ENCODE results near the gene DAAM2.

Gene DAAM2

DNA sequence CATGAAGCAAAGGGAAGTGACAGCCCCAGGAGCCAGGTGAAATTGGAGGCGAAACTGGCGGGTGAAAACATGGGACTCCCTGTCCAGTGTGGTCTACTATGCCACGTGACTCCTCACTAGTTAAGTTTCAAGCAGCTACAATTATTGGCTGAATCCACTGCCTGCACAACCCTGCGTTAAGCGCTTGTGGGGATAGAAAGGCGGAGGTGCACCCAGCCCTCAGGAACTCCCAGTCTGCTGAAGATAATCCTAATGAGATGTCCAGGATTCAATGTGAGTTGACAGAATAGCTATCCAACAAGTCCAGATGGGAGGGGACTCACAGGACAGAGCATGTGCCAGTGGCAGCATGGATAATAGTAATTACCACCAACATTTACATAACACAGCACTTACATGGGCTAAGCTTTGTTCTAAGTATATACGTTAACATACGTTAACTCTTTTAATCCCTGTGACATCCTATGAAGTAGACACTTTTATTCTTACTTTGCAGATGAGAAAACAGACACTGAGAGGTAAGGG lies 140.3 kb downstream of the DAAM2 start:
- DNase-seq: no peak

DNA sequence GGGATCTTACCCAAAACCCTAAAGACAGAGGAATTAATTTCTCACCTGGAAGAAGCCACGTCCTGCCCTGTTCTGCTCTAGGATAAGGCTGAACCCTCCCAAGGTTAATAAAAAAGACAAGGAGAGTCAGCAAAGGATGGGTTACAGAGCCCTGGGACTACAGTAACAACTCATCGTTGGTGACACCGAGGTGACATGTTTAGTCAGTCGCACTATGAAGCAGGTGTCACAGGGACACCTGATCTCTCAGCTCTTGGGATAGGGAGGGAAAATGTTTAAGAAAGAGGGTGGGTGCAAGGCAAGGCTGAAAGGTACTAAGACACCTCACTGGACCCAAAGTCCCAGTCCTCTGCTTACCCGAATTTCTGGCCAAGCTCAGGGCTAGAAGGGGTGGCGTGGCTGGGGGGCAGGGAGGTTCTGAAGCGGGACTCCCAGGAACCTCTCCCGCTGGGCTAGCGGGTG lies 141.5 kb downstream of the DAAM2 start:
- peak in 1 of 14 donors; percentile 53 for DNase-seq

DNA sequence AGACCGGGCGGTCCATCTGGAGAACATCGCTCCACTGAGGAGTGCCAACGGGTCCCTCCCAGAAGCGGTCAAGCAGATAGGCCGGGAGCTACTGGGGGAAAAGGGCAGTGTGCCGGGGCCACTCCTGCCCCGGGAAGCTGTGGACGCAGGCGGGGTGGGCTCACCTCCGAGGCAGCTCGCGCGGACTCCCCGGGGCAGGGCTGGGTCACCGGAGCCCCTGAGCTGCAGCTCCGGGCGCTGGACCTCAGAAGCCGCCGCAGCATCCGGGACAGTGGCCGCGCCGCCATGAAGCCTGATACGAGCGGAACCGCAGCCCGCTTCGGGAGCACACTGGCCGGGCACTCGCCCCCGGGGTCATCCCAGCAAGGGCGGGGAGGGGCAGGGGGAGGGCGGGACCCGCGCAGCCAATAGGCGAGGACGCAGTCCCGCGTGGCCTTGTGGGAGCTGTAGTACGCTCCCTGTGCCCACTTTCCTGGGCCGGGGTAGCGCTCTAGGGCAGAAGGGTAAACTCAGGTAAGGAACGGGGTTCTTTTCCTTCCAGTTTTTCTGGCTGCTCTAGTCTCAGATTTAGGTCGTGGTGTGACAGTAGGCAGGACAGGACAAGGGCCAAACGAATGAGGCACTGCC lies 142.1 kb downstream of the DAAM2 start, which contains the start of gene MOCS1:
MOCS1 (minus strand) TSS at position 332 of the 627 bp plus-strand sequence; CDS start at position 287, 45 bp downstream.
- peak; percentile 29 to 87 (median 84) for DNase-seq

DNA sequence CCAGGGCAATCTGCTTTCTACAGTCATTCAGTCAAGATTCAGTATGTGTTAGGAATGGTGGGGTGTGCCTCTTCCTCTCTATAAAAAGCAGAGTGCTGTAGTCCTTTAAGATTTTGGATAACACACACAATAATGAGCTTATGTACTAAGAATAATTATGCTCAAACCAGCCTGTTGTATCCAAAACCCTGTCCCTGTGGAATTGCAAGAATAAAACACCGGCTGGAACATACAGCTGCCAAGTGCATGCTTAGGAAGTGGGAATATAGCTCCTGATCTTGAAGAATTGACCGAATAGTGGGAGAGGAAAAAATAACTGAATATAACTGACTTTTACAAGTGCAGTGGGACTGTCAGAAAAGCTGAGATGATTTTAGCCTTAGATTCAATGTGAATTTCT lies 143.1 kb downstream of the DAAM2 start:
- no peak for DNase-seq

DNA sequence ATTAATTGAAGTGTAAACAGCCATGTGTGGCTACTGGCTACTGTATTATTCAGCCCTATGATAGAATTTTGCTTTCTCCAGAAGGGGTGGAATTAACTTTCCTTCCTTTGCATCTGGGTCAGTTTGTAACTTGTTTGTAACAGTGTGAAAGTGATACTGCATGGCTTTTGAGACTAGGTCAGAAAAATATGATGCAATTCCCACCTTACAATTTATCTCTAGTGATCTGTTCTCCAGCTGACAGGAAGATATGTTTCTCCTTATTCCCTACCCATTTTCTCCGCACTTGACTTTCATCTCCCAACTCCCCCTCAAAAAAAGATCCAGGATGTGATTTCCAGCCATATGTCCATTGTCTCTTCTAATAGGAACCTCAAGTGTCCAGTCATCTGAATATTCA lies 144.7 kb downstream of the DAAM2 start:
- no peak for DNase-seq

DNA sequence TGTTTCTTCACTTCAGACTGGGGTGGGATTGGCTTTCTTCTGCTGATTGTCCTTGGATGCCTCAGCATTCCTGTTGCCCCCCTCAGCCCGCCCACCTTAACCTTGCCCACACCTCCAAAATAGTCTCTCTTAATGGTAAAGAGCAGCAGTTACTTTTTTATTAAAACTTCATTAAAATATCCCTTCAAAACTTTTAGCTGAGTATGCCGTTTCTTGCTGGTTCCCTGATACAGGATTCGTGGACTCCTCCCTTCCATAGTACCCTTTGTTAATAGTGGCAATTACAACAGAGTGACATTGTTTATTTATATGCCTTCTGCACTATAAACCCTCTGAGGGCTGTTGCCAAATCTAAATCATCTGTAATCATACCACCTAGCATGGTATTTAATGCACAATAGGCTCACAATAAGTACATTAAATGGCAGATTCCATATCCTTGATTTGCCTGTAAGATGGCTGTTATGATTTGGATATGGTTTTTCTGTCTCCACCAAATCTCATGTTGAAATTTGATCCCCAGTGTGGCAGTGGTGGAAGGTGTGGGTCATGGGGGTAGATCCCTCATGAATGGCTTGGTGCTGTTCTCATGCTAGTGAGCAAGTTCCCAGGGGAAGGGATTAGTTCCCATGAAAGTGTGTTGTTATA lies 145.6 kb downstream of the DAAM2 start:
- DNase-seq: no peak

DNA sequence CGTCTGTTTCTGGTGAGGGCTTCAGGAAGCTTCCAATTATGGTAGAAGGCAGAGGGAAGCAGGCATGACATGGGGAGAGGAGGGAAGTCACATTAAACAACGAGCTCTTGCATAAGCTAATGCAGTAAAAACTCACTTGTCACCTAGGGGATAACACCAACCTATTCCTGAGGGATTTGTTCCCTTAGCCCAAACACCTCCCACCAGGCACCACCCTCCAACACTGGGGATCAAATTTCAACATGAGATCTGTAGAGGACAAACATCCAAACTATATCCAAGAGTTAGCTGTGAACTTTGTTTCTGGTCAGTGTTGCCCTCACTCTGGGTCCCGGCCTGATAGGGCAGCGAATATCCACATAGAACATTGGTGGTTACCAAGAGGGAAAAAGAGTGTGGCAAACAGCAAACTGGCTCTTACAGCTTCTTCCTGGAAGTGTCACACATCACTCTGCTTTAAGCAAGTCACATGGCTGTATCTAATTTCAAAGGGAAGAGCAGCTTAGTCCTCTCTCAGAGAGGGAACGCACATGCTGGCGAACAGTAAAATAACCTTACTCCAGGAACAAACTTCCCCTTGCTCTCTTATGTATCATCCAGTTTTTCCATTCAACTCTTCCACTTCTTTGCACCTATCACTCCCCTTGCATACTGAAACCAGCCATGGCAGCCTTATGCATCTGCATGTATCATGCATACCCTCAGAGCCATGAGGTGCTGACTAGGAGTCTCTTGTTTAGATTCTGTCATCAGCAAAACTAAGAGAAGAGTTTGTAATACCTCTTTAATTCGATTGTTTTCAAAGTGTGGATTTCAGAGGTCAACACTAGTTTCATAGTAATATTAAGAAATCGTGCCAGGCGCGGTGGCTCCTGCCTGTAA lies 146.8 kb downstream of the DAAM2 start:
- DNase-seq: no peak

DNA sequence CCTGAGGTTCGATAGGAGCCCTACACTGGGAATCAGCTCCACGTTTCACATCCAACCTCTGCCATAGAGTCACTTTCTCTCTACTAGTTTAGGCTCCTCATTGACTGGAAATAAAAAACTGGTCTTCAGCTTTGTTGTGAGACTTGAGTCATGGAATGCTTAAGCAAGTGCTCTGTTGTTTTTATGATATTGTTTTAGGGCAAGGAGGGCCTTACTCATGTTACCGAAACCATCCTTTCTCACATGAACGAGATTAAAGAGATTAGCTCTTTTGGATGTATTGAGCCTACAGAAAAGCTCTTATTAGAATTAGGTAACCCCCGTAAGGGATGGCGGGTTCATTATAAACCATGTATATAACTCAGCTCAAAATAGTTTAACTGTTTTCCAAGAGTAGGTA lies 149.0 kb downstream of the DAAM2 start:
- DNase-seq: no peak

DNA sequence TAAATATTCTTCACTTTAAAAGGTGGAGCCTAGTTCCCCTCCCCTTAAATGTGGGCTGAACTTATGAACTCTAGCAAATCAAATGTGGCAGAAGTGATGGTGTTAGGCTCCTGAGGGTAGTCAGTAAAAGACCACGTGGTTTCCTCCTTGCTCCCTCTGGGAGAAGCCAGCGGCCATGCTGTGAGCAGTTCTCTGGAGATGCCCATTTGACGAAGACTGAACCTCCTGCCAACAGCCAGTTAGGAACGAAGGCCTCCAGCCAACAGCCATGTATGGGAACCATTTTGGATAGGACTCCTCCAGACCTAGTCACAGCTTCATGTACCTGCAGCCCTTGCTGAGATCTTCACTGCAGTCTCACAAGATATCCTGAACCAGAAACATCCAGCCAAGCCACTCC lies 149.6 kb downstream of the DAAM2 start:
- DNase-seq: no peak

DNA sequence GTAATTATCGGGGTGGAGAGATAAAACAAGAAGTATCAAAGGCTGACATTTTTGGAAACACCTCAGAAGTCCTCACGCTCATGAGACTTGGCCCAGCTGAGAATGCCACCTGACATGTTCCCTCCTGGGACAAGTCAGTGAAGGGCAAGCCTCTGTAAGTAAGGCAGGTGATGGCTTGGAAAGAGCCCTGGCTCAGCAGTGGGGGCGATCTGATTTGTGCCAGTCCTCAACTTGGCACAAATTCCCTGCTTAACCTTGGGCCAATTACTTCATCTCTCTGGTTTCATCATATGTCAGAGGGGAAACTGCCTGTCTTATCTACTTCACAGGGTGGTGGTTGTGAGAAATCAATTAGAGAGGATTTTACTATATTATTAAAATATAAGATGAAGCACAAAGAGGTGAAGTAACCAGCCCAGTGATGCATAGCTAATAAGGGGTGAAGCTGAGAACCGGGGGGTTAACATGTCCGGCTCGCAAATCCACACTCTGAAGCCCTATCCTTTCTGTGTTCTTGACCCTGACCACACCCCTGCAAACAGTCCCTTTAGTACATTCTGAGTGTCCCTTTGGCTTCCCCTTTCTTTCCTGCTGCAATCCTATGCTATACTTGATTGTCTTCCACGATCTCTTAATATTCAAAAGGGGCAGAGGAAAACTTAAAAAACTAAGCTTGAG lies 150.9 kb downstream of the DAAM2 start:
- DNase-seq: no peak

DNA sequence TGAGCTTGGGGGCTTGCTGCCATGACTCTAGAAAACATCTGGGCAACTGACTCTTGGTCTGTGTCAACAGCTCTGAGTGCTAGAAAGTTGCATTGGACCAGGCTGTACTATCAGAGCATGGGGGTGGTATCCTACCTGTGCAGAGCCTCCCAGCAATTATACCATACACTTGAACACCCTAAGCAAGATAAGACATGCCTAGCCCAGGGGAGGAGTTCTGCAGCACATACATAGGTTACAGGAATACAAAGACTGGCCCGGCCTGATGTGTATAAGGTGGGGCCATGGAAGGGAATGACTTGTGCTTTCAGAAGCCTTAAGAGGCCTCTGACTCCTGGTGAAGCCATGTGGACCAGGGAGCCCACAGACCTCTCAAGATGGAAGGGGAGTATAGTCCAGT lies 153.4 kb downstream of the DAAM2 start:
- no peak for DNase-seq

DNA sequence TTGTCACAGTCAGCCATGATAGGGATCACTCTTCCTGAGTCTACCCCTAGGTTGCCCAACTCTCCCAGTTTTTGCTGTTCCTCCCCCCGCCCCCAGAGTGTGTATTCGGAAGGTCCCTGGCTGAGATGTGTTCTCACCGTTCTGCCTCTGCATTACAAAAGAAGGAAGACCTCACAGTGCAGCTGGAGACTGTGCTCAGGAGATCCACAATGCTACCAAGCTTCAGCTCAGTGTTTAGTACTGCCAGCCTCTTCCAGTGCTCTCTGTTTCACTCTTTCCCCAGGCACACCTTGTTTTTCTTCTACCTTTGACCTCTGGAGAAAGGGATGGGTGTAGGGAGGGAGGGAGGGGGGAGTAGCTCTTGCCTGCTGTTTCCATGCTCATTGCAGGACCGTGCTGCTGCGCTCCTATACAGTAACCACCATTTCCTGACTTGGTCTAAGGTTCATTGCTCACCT lies 155.5 kb downstream of the DAAM2 start:
- DNase-seq: no peak

DNA sequence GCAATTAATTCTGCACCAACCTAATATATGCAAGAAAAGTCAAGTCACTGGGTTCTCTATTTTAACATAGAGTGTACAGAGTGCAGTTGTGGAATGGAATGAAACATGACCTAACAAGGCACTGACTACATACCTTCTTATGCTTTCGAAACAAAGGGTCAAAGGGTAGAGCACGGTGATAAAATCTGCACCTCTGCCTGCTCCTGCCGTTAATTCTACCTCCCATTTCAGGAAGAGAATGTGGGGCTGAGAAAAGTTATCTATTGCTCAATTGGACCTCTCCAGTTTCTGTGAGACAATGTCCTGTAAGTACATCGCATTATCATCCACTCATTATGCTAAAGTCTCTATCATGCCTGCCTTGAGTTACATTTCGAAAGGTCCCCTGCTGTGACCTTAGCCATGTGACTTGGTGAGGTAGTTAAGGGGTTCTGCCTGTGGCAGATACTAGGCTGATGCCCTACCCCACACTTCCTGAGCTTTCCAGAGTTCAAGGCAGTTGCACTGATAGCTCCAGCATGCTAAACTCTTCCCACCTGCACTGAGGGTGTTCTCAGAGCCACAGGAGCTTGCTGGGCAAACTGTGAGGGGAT lies 156.1 kb downstream of the DAAM2 start:
- no peak for DNase-seq

DNA sequence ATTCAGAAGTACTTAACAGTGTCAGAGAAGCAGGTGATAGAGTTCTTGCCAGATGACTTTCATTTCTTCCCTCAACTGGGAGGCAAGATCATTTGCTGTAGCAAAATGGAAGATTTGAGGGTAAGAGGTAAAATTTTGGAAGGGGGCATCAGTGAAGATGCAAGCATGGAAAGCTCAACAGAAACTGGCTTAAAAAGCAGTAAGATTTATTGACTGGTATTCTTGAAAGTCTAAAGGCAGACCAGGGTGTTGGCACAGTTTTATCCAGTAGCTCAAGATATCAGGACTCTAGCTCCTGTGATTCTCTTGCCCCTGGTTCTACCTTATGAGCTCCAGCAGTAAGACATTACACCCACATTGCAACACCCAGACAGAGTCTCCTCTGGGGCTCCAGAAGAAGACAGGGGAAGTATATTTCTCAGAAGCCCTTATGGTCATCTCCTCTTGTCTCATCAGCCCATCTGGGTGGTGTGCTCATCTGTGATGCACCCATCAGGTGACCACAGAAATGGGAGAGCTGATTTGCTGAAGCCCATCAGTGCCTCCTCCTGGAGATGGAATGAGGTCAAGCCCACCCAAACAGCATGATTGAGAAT lies 158.0 kb downstream of the DAAM2 start:
- no peak for DNase-seq

DNA sequence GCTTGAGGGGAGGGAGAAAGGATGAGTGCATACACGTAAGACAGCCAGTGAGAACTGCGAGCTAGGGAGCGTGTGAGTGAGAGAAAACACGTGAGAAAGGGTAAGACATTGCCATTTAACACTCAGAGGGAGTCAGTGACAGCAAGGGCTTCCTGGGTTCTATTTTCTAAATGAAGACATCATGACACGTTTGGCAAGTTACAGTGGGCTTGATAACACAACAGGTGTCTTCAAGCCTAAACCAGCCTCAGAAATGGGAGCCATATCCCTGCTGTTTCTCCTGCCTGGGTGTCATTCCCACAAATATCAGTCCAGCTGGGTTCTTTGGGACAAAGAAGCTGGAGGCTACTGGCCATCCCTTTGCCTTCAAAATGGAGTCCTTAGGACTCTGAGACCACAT lies 159.0 kb downstream of the DAAM2 start:
- no peak for DNase-seq

DNA sequence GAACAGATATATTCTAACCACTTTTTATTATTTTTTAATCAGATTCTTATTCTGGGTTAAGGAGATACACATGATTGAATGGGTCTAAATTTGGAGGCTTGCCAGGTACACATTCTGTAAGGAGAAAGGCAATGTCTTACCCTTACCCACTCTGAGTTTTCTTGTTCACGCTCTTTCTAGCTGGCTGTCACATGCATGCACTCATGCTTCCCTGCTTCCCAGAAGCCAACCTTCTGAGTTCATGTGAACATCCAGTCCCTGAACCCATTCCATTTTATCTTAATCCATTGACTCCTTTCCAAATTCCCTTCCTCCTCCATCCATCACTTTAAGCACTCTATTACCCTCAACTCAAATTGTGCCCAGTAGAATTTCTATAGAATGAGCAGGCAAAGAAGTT lies 159.5 kb downstream of the DAAM2 start:
- DNase-seq: no peak

DNA sequence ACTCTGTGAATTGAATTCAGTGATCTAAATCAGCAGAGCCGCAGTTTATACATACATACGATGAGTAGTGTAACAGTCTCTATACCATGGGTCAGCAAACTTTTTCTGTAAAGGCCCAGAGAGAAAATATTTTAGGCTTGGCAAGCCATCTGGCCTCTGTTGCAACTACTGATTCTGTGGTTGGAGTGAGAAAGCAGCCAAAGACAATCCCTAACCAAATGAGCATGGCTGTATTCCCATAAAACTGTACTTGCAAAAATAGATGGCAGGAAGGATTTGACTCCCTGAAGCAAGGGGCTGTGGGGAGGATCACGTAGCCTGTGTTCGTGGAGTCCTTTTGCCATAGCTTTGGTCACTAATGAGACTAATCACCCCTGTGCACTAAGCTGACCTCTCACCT lies 160.0 kb downstream of the DAAM2 start:
- no peak for DNase-seq

DNA sequence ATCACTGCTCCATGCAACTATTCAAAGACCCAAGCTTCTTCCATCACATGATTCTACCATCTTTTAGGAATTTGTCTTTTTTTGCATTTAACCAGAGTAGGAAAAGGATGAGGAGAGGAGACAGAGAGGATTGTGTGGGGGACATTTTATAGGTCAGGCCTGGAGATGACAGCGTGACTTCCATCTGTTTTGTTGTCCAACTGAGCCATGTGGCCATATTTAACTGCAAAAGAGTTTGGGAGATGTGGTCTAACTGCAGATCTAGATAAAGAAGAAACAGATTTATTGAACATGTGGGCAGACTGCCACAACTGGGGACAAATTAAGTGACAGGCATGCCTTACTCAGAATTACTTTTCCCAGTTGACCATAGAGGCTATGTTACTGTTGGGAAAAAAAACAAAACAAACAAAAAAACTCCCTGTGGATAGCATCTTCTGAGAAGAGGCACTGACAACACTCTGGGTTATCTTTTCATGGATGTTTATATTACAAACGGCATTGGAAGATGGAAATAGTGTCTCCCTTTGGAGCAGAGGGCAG lies 161.0 kb downstream of the DAAM2 start:
- DNase-seq: no peak
